ENCODE results near the gene ANKRD33.

Gene ANKRD33

DNA sequence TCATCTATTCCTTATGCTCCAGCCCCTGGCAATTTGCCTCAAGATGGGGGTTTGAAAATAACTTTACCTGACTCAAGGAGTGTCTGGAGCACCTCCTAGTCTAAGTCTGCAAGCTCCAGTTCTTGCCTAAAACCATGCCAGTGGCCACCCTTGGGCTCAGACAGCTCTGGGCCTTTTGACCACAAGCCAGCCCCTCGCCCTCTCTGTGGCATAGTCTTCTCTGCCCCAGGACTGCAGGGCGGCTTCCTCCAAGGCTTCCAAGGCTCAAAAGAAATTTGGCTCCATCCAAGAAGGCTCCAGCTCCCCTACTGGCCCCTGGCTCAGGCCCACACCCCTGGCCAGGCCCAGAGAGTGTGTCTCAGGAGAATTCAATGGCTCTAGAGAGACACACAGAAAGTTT is 34.2 kb downstream of the ANKRD33 start:
- no peak for DNase-seq

DNA sequence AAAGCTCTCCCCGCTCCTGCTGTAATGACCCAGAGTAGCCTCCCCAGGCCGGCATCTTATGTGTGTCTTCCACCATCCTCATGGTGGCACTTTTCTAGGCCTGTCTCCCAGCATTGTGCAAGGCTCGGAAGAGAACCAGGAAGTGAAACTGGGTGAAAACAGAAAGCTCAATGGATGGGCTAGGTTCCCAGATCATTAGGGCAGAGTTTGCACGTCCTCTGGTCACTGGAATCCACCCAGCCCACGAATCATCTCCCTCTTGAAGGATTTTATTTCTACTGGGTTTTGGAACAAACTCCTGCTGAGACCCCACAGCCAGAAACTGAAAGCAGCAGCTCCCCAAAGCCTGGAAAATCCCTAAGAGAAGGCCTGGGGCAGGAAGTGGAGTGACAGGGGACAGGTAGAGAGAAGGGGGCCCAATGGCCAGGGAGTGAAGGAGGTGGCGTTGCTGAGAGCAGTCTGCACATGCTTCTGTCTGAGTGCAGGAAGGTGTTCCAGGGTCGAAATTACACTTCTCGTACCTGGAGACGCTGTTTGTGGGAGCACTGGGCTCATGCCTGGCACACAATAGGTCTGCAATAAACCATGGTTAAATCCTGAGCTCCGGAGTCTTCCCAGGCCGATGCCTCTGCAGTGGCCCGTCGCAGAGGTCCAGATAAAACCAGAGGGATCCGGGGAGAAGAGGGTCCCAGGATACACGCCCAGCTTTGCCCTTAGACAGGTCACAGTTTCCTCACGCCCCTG is 35.0 kb downstream of the ANKRD33 start:
- no peak for DNase-seq

DNA sequence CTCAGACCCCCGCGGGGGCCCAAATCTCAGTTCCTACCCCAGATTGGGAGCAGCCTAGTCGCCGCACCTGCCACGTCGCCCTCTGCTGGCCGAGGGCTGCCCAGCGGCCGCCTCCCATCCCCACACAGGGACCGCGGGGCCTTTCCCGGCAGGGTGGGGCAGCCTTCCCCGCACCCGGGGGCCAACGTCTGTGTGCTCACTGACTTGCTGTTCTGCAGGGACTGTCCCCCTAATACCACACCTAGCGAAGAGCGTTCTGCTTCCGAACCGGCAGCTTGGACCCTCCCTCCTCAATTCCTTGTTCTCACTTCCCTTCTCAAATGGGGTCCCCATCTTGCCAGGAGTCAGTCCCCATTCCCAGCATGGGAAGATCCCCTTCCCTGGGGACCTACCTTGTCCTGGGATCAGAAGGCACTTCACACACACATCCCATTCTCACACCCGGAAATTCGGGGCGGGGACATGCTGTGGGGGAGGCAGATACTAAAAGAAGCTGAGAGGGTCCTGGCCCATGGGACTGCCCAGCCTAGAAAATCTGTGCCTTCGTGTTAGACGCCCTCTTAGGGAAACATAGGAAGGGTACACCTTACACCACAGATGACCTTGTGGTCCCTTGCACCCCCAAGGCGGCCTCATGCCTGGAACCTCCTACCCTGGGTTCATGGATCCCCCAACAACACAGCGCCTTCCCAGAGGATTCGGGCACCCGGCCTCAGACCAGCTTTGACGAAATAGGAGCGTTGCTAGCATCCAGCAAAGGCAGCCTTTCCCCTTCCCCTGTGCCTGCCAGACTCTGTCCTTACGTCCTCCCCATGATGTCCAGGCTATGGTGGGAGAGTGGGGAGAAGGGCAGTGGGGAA is 35.8 kb downstream of the ANKRD33 start:
- DNase-seq, result peak in 1 of 2 experiments; percentile 38

DNA sequence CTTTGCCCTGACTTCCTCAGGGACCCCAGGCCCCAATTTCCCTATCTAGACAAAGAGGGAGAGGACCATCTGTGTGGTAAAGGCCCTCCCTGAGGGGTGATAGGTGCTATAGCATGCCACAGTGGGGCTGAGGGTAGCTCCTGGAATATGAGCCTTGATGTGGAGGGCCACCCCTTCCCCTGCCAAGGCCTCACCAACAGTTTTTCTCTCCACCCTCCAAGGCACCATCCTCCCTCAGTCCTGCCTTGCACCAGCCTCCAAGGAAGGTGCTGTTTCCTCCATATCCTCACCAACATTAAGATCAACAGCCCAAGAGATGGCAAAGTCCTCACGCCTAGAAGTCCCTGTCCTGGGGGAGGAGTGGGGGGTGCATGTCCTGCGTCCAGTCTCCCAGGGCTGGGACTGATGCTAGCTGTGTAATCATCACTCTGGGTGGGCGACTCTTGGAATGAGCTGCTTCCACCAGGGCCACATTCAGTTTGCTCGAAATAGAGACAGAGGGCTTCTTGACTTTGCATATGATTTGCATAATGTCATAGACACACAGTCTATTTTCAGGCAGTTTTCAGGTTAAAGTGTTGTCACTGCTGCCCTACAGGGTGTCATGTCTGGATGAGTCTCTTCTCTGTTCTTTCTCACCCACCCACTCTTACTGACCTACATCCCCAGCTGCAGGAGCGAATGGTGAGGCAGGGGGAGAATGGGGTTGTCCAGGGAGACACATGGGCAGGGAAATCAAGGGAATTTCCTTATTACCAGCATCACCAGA is 36.8 kb downstream of the ANKRD33 start:
- DNase-seq, result peak; percentile 93 to 95

DNA sequence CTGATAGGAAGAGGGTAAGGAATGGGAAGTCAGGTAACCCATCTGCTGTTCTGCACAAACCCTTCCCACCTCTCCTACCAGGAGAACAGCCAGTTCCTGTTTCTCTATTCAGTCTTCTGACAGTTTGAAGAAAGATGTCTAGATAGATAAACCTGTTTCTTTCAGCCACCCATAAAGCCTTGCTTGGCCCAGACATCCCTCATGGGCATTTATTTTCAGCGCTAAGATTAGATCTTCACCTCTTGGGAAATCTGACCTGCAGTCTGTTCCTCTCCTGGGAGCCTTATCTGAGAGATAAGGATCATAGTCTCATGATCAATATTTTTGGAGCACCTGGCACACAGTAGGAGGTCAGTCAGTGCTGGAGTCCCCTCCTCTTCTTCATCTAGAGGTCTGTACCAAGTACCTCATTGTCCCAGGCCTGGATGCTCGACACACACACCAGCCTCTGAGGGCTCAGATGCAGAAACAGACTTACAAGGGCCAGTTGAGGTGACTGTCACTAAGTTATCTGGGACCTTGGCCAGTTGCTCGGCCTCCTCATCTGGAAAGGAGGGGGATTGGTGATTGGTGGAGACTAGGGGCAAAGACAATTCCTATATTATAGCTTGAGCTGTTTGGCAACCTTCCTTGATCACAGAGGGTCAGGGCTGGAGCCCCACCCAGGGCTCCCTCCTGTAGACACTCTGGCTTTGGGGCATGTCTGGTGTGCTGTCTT is 37.6 kb downstream of the ANKRD33 start:
- DNase-seq, result peak in 1 of 2 experiments; percentile 33

DNA sequence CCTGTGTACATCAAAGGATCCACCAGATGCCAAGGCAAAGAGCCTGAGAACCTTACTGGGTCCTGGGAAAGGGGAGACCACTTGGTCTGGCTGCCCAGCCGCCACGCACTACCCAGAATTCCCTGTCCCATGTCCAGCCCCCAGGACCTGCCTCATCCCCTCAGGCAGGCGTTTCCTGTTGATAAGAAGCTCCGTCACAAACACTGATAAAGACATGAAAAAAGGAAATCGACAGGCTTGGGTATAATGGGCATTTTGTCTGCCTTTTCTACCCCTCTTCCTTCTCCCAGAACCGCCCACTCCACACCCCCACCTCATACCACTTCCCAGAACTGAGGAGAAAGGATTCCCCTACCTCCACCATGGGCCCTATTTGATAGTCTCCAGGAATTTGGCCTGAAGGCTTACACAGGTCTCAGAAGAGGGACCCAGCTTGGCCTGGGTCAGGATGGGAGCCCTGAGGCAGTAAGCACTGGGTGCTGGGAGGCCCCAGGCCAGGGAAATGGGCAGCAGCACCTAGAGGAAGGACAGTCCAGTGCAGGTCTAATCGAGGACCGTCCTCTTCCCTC is 38.2 kb downstream of the ANKRD33 start:
- DNase-seq, result no peak

DNA sequence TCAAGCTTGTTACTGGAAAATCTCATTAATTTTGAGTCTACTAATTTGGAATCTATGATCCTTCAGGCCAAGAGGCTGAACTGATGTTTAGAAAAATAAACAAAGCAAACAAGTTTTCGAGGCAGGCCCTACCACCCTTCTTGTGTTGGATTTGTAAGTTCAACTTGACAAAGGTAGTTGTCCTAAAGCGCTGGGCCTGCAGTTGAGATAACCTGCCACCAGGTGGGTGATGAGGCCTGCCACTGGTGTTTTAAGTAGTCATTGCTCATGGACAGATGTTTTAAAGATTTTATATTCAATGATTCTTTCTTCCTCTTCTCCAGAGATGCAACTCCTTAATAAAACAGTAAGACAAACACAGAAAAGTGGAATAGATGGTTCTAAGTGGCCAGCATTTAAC is 38.8 kb downstream of the ANKRD33 start:
- DNase-seq, result peak in 1 of 2 experiments; percentile 63

DNA sequence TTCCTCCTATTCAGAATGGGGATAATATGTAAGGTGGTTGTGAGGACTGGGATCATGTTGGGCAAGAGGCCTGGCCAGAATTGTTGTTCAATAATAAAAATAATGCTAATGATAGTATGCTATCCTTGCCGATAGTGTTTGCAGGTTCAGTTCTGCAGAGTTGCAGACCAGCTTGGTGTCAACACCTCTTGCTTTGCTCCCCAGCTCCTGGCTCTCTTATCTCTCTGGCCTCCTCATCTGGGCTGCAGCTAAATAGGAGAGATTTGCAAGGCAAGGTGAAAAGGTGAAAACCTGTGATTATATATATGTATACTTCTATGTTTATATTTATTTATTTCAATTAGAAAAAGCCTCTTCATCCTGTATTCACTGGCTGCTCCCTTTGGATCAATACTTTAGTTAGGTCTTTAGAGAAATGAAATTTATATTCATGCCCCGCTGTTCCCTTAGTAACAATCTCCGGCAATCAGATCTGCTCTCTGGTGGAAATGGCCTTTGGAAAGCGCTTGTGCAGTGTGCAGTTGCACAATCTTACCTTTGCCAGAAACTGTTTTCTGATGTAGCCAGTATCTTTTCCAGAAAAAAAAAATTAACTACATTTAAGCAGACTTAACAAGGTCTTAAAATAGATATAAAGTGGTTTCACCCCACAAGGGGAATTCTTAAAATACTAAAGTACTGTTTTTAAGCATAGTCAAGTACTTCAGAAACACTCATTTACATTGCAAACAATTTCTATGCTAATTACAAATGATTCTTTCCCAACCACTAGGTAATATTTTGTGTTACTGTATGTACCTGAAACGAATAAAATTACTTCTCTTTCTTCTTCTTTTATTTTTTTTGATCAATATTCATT is 44.5 kb downstream of the ANKRD33 start:
- peak; percentile 64 to 75 for DNase-seq

DNA sequence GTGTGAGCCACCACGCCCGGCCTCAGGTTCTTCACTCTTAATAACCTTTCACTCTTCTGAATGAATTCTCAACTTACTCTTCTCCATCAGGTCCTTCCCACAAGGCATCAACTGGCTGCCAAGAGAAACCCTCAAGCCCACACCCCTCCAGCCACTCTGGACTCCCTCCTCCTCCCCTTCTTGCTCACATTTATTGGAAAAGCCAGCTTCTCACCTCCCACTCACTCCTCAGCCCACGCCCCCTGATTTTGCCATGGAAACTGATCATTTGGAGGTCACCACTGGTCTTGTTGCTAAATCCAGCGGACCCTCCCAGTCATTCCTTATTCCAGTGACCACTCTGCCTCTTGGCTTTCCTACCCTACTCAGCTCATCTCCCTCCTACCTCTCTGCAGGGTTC is 46.2 kb downstream of the ANKRD33 start:
- no peak for DNase-seq

DNA sequence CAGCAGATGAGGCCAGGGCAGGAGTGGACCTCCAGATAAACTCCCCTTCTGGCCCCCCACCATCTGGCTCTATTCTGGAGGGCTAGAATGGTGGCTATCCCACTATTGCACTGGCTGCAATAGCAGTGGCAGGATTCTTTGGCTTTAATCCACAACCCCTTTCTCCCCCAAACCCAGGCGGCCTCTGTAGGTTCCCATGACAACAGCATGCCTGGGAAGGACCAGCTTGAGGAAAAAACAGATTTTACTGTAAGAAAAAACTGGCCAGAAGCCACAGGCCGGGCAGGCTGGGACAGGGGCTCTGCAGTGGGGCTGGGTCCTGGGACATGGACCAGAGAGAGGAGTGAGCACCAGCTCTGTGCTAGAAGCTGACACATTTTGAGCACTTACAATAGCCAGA is 50.0 kb downstream of the ANKRD33 start:
- no peak for DNase-seq

DNA sequence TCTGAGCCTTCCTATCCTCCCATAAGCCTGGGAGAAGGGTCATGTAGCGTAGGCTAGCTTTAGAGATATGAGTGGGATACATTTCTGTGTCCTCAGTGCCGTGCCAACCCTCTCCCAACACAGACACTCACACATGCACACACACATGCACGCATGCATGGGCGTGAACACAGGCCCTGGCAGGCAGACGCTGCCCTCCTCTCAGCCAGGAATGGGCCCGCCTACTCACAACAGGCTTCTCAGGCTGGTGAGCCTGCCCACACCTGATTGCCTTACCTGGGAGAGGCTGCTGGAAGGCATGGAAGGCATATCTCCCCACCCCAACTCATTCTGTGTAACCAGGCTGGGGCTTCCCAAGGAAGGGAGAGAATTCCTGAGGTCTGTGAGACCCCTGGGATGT is 50.8 kb downstream of the ANKRD33 start:
- no peak for DNase-seq

DNA sequence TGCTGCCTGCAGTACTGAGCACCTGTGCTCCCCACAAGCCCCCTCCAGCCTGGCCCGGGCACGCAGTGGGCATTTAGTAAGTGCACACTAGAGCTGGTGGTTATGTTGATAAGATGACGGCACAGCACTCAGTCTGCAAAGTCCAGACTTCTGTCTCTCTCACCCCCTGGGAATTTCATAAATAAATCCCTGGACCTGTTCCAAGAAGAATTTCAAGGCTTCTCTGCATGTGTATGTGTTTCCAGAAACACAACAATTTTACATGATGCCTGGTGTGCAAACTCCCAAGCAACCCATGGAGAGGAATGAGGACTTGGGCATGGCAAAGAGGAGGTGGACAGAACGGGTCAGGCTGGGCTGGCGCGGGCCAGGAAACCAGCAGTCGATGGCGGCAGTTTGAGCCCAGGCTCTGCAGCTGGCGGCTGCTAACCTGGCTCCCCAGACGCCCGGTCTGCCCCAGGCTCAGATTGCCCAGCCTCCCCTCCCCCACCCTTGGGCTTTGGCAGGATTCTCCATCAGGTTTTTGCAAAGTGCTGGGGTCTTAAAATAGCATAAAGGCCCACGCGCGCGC is 53.2 kb downstream of the ANKRD33 start:
- DNase-seq, result peak; percentile 68 to 79
